HUDEP-2 (cell line): ENCODE results near the gene NECTIN2.
"Not testable (repeated sequence)": the region's sequence is repeated elsewhere in the genome, so short reads cannot be mapped to it uniquely, and the experiment has no call there.

Experiments used
- DNase-seq, 76 experiments: peaks; one replicate each; lab custom pipeline; 2025; ENCODE audit not compliant: unreplicated experiment in 76 of 76; lab: John Stamatoyannopoulos, UW

The NECTIN2 gene

DNA sequence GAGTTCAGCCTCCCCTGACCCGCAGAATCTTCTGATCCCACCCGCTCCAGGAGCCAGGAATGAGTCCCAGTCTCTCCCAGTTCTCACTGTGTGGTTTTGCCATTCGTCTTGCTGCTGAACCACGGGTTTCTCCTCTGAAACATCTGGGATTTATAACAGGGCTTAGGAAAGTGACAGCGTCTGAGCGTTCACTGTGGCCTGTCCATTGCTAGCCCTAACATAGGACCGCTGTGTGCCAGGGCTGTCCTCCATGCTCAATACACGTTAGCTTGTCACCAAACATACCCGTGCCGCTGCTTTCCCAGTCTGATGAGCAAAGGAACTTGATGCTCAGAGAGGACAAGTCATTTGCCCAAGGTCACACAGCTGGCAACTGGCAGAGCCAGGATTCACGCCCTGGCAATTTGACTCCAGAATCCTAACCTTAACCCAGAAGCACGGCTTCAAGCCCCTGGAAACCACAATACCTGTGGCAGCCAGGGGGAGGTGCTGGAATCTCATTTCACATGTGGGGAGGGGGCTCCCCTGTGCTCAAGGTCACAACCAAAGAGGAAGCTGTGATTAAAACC, 58.4 kb downstream of the NECTIN2 start:
- peak in 7 of 76 experiments; percentile 11 to 43 (median 26) for DNase-seq

DNA sequence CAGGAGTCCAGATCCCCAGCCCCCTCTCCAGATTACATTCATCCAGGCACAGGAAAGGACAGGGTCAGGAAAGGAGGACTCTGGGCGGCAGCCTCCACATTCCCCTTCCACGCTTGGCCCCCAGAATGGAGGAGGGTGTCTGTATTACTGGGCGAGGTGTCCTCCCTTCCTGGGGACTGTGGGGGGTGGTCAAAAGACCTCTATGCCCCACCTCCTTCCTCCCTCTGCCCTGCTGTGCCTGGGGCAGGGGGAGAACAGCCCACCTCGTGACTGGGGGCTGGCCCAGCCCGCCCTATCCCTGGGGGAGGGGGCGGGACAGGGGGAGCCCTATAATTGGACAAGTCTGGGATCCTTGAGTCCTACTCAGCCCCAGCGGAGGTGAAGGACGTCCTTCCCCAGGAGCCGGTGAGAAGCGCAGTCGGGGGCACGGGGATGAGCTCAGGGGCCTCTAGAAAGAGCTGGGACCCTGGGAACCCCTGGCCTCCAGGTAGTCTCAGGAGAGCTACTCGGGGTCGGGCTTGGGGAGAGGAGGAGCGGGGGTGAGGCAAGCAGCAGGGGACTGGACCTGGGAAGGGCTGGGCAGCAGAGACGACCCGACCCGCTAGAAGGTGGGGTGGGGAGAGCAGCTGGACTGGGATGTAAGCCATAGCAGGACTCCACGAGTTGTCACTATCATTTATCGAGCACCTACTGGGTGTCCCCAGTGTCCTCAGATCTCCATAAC, 59.5 kb downstream of the NECTIN2 start, which contains the start of gene APOE:
Gene APOE (plus strand): TSS at position 360 of the 724 bp plus-strand sequence. CDS start 829 bp downstream, outside the sequence.
- DNase-seq = peak in 2 of 76 experiments; percentile 40 to 52

DNA sequence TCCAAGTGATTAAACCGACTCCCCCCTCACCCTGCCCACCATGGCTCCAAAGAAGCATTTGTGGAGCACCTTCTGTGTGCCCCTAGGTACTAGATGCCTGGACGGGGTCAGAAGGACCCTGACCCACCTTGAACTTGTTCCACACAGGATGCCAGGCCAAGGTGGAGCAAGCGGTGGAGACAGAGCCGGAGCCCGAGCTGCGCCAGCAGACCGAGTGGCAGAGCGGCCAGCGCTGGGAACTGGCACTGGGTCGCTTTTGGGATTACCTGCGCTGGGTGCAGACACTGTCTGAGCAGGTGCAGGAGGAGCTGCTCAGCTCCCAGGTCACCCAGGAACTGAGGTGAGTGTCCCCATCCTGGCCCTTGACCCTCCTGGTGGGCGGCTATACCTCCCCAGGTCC, 61.5 kb downstream of the NECTIN2 start:
- DNase-seq = no peak

DNA sequence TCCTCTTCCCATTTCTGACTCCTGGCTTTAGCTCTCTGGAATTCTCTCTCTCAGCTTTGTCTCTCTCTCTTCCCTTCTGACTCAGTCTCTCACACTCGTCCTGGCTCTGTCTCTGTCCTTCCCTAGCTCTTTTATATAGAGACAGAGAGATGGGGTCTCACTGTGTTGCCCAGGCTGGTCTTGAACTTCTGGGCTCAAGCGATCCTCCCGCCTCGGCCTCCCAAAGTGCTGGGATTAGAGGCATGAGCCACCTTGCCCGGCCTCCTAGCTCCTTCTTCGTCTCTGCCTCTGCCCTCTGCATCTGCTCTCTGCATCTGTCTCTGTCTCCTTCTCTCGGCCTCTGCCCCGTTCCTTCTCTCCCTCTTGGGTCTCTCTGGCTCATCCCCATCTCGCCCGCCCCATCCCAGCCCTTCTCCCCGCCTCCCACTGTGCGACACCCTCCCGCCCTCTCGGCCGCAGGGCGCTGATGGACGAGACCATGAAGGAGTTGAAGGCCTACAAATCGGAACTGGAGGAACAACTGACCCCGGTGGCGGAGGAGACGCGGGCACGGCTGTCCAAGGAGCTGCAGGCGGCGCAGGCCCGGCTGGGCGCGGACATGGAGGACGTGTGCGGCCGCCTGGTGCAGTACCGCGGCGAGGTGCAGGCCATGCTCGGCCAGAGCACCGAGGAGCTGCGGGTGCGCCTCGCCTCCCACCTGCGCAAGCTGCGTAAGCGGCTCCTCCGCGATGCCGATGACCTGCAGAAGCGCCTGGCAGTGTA, 62.2 kb downstream of the NECTIN2 start:
- no peak for DNase-seq

DNA sequence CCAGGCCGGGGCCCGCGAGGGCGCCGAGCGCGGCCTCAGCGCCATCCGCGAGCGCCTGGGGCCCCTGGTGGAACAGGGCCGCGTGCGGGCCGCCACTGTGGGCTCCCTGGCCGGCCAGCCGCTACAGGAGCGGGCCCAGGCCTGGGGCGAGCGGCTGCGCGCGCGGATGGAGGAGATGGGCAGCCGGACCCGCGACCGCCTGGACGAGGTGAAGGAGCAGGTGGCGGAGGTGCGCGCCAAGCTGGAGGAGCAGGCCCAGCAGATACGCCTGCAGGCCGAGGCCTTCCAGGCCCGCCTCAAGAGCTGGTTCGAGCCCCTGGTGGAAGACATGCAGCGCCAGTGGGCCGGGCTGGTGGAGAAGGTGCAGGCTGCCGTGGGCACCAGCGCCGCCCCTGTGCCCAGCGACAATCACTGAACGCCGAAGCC, 62.8 kb downstream of the NECTIN2 start:
- DNase-seq = no peak

DNA sequence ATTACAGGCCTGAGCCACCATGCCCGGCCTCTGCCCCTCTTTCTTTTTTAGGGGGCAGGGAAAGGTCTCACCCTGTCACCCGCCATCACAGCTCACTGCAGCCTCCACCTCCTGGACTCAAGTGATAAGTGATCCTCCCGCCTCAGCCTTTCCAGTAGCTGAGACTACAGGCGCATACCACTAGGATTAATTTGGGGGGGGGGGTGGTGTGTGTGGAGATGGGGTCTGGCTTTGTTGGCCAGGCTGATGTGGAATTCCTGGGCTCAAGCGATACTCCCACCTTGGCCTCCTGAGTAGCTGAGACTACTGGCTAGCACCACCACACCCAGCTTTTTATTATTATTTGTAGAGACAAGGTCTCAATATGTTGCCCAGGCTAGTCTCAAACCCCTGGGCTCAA, 63.7 kb downstream of the NECTIN2 start:
- DNase-seq = peak in 52 of 76 experiments; percentile 9 to 67 (median 40)

DNA sequence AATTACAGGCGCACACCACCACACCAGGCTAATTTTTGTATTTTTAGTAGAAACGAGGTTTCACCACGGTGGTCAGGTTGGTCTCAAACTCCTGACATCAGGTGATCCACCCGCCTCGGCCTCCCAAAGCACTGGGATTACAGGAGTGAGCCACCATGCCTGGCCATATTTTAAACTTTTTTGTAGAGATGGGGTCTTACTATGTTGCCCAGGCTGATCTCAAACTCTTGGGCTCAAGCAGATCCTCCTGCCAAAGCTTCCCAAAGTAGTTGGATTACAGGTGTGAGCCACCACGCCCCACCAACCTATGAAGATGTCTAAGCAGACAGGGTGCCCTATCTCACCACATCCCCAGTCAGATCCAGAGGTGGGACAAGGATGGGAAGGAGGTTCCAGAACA, 65.8 kb downstream of the NECTIN2 start:
- not testable (repeated sequence) for DNase-seq

DNA sequence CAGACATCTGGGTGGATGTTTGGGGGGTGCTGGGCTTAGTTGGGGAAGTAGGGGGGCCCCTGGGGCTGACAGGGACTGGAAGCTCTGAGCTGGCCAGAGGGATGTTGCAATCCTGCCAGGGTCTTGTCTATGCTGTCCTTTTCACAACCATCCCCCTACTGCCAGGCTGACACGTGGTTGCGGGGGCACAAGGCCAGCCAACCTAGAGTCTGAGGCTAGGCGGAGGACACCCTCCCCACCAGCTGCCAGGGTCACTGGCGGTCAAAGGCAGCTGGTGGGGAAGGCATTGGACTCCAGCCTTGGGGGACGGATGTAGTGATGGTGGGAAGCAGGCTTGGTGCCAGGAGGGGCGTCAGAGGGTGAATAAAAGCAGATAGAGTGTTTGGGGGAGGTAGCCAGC, 66.8 kb downstream of the NECTIN2 start:
- DNase-seq = peak in 73 of 76 experiments; percentile 15 to 94 (median 79)

DNA sequence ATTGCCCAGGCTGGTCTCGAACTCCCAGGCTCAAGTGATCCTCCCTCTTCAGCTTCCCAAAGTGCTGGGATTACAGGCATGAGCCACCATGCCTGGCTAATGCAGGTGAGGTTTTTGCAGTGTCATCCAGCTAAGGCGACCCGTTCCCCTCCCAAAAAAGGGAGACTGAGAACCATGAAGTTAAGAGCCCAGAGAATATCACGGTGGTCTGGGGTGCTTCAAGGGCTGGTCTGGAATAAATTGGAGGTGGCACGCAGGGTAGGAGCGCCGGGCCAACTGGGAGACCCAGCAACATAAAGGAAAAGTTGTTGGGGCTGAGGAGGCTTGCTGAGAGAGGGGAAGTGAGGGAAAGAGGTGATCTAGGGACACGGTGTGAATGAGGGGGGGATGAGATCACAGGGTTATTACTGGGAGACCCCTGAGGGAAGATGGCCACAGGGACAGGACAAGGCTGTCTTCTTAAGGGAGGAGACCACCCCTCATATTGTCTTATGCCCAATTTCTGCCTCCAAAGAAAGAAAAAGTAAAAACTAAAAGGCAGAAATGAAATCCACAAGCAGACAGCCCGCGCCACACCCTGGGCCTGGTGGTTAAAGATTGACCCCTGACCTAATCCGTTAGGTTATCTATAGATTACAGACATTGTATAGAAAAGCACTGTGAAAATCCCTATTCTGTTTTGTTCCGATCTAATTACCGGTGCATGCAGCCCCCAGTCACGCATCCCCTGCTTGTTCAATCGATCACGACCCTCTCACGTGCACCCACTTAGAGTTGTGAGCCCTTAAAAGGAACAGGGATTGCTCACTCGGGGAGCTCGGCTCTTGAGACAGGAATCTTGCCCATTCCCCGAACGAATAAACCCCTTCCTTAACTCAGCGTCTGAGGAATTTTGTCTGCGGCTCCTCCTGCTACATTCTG, 67.7 kb downstream of the NECTIN2 start:
- peak in 71 of 76 experiments; percentile 22 to 85 (median 68) for DNase-seq

DNA sequence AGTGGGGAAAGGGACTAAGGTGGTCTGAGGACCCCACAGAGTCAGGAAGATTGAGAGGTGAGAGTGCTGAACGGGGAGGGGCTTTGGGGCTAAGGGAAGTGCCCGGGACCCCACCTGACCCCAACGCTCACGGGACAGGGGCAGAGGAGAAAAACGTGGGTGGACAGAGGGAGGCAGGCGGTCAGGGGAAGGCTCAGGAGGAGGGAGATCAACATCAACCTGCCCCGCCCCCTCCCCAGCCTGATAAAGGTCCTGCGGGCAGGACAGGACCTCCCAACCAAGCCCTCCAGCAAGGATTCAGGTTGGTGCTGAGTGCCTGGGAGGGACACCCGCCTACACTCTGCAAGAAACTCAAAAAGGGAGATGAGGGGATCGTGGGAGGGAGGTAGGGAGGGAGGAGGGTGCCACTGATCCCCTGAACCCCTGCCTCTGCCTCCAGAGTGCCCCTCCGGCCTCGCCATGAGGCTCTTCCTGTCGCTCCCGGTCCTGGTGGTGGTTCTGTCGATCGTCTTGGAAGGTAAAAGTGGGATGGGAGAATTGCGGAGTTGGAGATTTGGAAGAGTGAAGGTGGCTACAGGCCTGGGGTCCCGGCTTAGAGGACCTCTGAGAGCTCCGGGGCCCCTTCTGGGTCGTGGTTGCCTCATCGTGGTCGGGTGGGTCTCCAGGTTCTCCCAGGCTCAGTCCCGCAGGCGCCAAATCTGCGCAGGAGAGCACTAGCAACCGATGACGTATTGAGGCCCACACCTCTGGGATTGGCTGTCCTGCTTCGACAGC, 68.5 kb downstream of the NECTIN2 start, which contains the start of gene APOC1:
Gene APOC1 (plus strand): TSS at position 176 of the 774 bp plus-strand sequence. CDS start 284 bp downstream, at position 460.
- DNase-seq = peak in 74 of 76 experiments; percentile 4 to 88 (median 74)

DNA sequence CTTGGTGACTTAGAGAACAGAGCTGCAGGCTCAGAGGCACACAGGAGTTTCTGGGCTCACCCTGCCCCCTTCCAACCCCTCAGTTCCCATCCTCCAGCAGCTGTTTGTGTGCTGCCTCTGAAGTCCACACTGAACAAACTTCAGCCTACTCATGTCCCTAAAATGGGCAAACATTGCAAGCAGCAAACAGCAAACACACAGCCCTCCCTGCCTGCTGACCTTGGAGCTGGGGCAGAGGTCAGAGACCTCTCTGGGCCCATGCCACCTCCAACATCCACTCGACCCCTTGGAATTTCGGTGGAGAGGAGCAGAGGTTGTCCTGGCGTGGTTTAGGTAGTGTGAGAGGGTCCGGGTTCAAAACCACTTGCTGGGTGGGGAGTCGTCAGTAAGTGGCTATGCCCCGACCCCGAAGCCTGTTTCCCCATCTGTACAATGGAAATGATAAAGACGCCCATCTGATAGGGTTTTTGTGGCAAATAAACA, 78.2 kb downstream of the NECTIN2 start:
- DNase-seq = no peak

DNA sequence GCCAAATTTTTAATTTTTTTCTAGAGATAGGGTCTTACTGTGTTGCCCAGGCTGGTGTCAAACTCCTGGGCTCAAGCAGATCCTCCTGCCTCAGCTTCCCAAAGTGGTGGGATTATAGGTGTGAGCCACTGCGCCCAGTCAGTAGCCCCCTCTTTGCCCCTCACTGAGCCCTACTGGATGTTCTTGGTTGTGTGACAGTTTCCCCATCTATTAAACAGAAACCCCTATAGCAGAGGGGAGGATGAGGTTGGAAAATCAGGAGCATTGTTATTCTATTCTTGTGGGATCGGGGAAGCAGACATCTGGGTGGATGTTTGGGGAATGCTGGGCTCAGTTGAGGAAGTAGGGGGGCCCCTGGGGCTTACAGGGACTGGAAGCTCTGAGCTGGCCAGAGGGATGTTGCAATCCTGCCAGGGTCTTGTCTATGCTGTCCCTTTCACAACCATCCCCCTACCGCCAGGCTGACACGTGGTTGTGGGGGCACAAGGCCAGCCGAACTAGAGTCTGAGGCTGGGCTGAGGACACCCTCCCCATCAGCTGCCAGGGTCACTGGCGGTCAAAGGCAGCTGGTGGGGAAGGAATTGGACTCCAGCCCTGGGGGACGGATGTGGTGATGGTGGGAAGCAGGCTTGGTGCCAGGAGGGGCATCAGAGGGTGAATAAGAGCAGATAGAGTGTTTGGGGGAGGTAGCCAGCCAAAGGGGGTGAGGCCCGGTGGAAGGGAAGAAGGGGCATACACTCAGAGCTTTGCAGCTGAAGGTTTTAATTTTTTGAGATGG, 79.2 kb downstream of the NECTIN2 start:
- peak in 3 of 76 experiments; percentile 24 to 27 (median 25) for DNase-seq

DNA sequence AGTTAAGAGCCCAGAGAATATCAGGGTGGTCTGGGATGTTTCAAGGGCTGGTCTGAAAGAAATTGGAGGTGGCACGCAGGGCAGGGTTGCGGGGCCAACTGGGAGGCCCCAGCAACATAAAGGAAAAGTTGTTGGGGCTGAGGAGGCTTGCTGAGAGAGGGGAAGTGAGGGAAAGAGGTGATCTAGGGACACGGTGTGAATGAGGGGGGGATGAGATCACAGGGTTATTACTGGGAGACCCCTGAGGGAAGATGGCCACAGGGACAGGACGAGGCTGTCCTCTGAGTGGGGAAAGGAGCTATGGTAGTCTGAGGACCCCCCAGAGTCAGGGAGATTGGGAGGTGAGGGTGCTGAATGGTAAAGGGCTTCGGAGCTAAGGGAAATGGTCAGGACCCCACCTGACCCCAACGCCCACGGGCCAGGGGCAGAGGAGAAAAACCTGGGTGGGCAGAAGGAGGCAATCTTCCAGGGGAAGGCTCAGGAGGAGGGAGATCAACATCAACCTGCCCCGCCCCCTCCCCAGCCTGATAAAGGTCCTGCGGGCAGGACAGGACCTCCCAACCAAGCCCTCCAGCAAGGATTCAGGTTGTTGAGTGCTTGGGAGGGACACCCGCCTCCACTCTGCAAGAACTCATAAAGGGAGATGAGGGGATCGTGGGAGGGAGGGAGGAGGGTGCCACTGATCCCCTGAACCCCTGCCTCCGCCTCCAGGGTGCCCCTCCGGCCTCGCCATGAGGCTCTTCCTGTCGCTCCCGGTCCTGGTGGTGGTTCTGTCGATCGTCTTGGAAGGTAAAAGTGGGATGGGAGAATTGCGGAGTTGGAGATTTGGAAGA, 80.4 kb downstream of the NECTIN2 start:
- not testable (repeated sequence) for DNase-seq

DNA sequence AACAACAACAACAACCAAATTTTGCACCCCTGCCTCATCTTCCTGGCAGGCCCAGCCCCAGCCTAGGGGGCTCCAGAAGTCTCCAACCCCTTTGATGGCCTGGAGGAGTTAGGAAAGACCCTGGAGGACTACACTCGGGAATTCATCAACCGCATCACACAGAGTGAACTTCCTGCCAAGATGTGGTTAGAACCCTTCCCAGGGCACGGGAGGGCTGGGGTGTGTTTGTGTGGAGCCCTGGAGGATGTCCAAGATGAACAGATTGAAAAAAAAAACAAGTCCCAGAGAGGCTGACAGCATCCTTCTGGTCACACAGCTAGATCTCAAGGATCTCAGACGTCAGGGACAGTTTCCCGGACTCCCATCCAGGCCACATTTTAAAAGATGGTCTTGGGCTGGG, 81.6 kb downstream of the NECTIN2 start:
- no peak for DNase-seq

DNA sequence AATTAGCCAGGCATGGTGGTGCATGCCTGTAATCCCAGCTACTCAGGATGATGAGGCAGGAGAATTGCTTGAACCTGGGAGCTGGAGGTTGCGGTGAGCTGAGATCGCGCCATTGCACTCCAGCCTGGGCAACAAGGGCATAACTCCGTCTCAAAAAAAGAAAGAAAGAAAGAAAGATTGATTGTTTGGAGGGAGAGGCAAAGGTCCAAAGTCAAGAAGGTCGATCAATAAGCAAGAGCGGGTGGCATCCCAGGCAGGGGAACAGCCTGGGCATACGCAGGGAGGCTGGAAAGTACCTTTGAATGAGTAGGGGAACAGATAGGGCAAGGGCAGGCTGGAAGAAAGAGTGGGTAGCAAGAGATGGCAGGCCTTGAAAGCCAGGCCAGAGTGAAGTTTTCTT, 84.0 kb downstream of the NECTIN2 start:
- DNase-seq = no peak

DNA sequence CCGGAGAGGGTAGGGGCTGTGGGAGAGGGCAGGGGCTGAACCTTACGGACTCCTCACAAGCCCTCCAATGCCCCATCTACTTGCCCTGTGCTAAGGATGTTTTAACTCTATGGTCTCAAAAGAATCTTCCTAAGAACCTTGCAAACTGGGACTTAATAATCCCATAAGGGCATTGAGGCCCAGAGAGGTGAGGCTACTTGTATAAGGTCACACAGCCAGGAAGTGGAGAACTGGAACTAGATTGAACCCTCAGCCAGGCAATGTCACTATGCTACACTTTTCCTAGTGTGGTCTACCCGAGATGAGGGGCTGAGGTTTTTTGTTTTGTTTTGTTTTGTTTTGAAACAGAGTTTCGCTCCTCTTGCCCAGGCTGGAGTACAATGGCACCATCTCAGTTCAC, 85.4 kb downstream of the NECTIN2 start:
- DNase-seq = no peak
